Muscle of back (tissue), 11 donors: ENCODE measurements around the gene CFP. TPM values are rescaled to one million over a fixed set of nuclear protein-coding genes. Genes with fewer than 3 reads are reported as not detected.
A peak's percentile ranks its signal among the peaks of the same experiment; 100 is the strongest.
"Not testable (repeated sequence)": the region's sequence is repeated elsewhere in the genome, so short reads cannot be mapped to it uniquely, and the experiment has no call there.

Experiments used
- DNase-seq, 3 donors: peaks; one replicate each; pipeline versions ENCODE4 v3.0.0 to v3.0.0-alpha.2; 2013
- polyA plus RNA-seq, 10 donors: library from polyadenylated mRNA; unstranded; fragments of 120-200 nt; gene quantifications; one replicate each; pipeline ENCODE4 v1.2.1, GENCODE V29; 2013; ENCODE audit not compliant: insufficient read length in 10 of 10

The CFP gene
- polyA plus RNA-seq, 10 donors: 1.2 to 3.9 (median 2.6) TPM

GRCh38 chrX:47605024-47605423 lies 24.7 kb downstream of the CFP start:
- no peak for DNase-seq

GRCh38 chrX:47603125-47603524 lies 26.6 kb downstream of the CFP start:
- DNase-seq: not testable (repeated sequence)

- DNase-seq: no peak
Observed at GRCh38 chrX:47597222-47597621, 32.5 kb downstream of the CFP start.

- DNase-seq: no peak
Observed at GRCh38 chrX:47596256-47596655, 33.5 kb downstream of the CFP start.

- DNase-seq: no peak
Observed at GRCh38 chrX:47595716-47596251, 33.9 kb downstream of the CFP start.

GRCh38 chrX:47593522-47593921 lies 36.2 kb downstream of the CFP start:
- no peak for DNase-seq

GRCh38 chrX:47590984-47591383 lies 38.7 kb downstream of the CFP start:
- DNase-seq: no peak

GRCh38 chrX:47587906-47588735 lies 41.6 kb downstream of the CFP start:
- no peak for DNase-seq

- DNase-seq: no peak
Observed at GRCh38 chrX:47587091-47587891, 42.4 kb downstream of the CFP start.

- no peak for DNase-seq
Observed at GRCh38 chrX:47586043-47586787, 43.5 kb downstream of the CFP start.

GRCh38 chrX:47585273-47585672 lies 44.5 kb downstream of the CFP start:
- DNase-seq: no peak

- no peak for DNase-seq
Observed at GRCh38 chrX:47584714-47585113, 45.0 kb downstream of the CFP start.

GRCh38 chrX:47583240-47583861 lies 46.4 kb downstream of the CFP start:
- DNase-seq: no peak

- DNase-seq: peak; percentile 91 to 95 (median 93)
Observed at GRCh38 chrX:47581731-47582647, 47.7 kb downstream of the CFP start, which contains the start of gene TIMP1. Gene TIMP1 (plus strand): TSS chrX:47582436. CDS start chrX:47583416, 980 bp downstream.

GRCh38 chrX:47579537-47579936 lies 50.2 kb downstream of the CFP start:
- DNase-seq: no peak

GRCh38 chrX:47578692-47579091 lies 51.0 kb downstream of the CFP start:
- DNase-seq: no peak

GRCh38 chrX:47577901-47578300 lies 51.8 kb downstream of the CFP start:
- DNase-seq: no peak

- no peak for DNase-seq
Observed at GRCh38 chrX:47577424-47577823, 52.3 kb downstream of the CFP start.

- DNase-seq: no peak
Observed at GRCh38 chrX:47576021-47576898, 53.5 kb downstream of the CFP start.
